GM19193 (cell line): ENCODE data around the gene THOC3.

ENCODE experiments used
- POLR2A ChIP-seq: IDR thresholded peaks from 4 replicates; pipeline ENCODE4 v1.6.1; 2011; ENCODE audit not compliant: insufficient read depth, insufficient read length; ENCODE audit errors: extremely low read depth

THOC3 gene

GRCh38 chr5:175967471-175968372, at the start of gene THOC3:
TSS of gene THOC3 (minus strand) at chr5:175968315. CDS start at chr5:175968208, 107 bp downstream.
- TF ChIP-seq POLR2A: peak; percentile 48

- no peak for TF ChIP-seq POLR2A
These were observed 45.8 kb downstream of the THOC3 start for GRCh38 chr5:175922192-175922885.

GRCh38 chr5:175921061-175921730, 46.9 kb downstream of the THOC3 start:
- no peak for TF ChIP-seq POLR2A

- no peak for TF ChIP-seq POLR2A
These were observed 47.8 kb downstream of the THOC3 start for GRCh38 chr5:175920231-175920811.
